HepG2 (cell line): ENCODE results near the gene HS3ST3B1. TPM values are rescaled to one million over a fixed set of nuclear protein-coding genes. Genes with fewer than 3 reads are reported as not detected.

Source experiments
- GATAD1 ChIP-seq: IDR thresholded peaks from 2 replicates; pipeline ENCODE4 v1.6.1; 2016; ENCODE audit warnings: missing genetic modification reagents, missing compliant biosample characterization
- KAT7 ChIP-seq: IDR thresholded peaks from 2 replicates; pipeline ENCODE4 v1.6.1; 2018; ENCODE audit warnings: borderline replicate concordance, missing compliant biosample characterization
- MLLT10 ChIP-seq: sonication (generic); formaldehyde crosslinking; IDR thresholded peaks from 2 replicates; pipeline ENCODE4 v1.4.0; 2020; ENCODE audit warnings: missing genetic modification reagents
- NR2C2 ChIP-seq: sonication (generic); formaldehyde crosslinking; IDR thresholded peaks from 2 replicates; pipeline ENCODE4 v1.4.0; 2020; ENCODE audit warnings: missing genetic modification reagents, mild to moderate bottlenecking, moderate library complexity, borderline replicate concordance
- PAX8 ChIP-seq: sonication (generic); formaldehyde crosslinking; IDR thresholded peaks from 2 replicates; pipeline ENCODE4 v1.8.0; 2022; ENCODE audit warnings: mild to moderate bottlenecking, missing genetic modification reagents, borderline replicate concordance
- PRDM10 ChIP-seq: sonication (generic); formaldehyde crosslinking; IDR thresholded peaks from 2 replicates; pipeline ENCODE4 v1.4.0; 2020; ENCODE audit warnings: low read depth, missing genetic modification reagents
- PTBP1 ChIP-seq: fragments of 200-400 bp; formaldehyde crosslinking; IDR thresholded peaks from 2 replicates; pipeline ENCODE4 v1.6.1; 2018; ENCODE audit warnings: low read length, low read depth; ENCODE audit not compliant: poor library complexity, severe bottlenecking
- RBFOX2 ChIP-seq: fragments of 200-400 bp; formaldehyde crosslinking; IDR thresholded peaks from 2 replicates; pipeline ENCODE4 v1.6.1; 2017; ENCODE audit warnings: low read depth, mild to moderate bottlenecking, low read length
- SP4 ChIP-seq: sonication (generic); formaldehyde crosslinking; IDR thresholded peaks from 2 replicates; pipeline ENCODE4 v1.8.1; 2023; ENCODE audit warnings: mild to moderate bottlenecking, missing genetic modification reagents
- TSC22D2 ChIP-seq: sonication (generic); formaldehyde crosslinking; IDR thresholded peaks from 2 replicates; pipeline ENCODE4 v1.5.1; 2020; ENCODE audit warnings: missing genetic modification reagents, mild to moderate bottlenecking, borderline replicate concordance
- ZNF33B ChIP-seq: sonication (generic); formaldehyde crosslinking; IDR thresholded peaks from 2 replicates; pipeline ENCODE4 v1.5.1; 2020; ENCODE audit warnings: mild to moderate bottlenecking, missing genetic modification reagents
- ZNF484 ChIP-seq: sonication (generic); formaldehyde crosslinking; IDR thresholded peaks from 2 replicates; pipeline ENCODE4 v1.5.1; 2020; ENCODE audit warnings: mild to moderate bottlenecking, low read depth, missing genetic modification reagents, borderline replicate concordance
- ZNF512B ChIP-seq: sonication (generic); formaldehyde crosslinking; IDR thresholded peaks from 2 replicates; pipeline ENCODE4 v1.5.1; 2020; ENCODE audit warnings: missing genetic modification reagents, mild to moderate bottlenecking, borderline replicate concordance
- ZNF549 ChIP-seq: sonication (generic); formaldehyde crosslinking; IDR thresholded peaks from 2 replicates; pipeline ENCODE4 v1.5.0; 2020; ENCODE audit warnings: missing genetic modification reagents
- ZNF558 ChIP-seq: sonication (generic); formaldehyde crosslinking; IDR thresholded peaks from 2 replicates; pipeline ENCODE4 v1.9.0; 2022; ENCODE audit warnings: mild to moderate bottlenecking, missing genetic modification reagents, borderline replicate concordance
- ZNF564 ChIP-seq: sonication (generic); formaldehyde crosslinking; IDR thresholded peaks from 2 replicates; pipeline ENCODE4 v1.8.1; 2023; ENCODE audit warnings: mild to moderate bottlenecking, missing genetic modification reagents
- ZNF687 ChIP-seq: sonication (generic); formaldehyde crosslinking; IDR thresholded peaks from 2 replicates; pipeline ENCODE4 v1.5.1; 2020; ENCODE audit warnings: mild to moderate bottlenecking, missing genetic modification reagents, moderate library complexity
- polyA plus RNA-seq, 8 experiments: library from polyadenylated mRNA; depleted of rRNA in 3 of 8; stranded (reverse) in 7 of 8; unstranded in 1 of 8; fragments of >200 nt; fragmentation: Illumina TruSeq in 4 of 8; extraction: Trizol in 4 of 8; gene quantifications; 2 replicates each; pipeline versions ENCODE4 v1.2.1 to v1.2.3, GENCODE V29; 2011 to 2016; ENCODE audit warnings: low read depth in 4 of 8, missing spikeins in 1 of 8, mixed read lengths in 1 of 8; ENCODE audit not compliant: insufficient read depth in 1 of 8
- total RNA-seq, 5 experiments: library from RNA; depleted of rRNA; stranded (reverse); fragments of >200 nt; fragmentation: Illumina TruSeq; extraction: Trizol; gene quantifications; 2 replicates each; pipeline ENCODE4 v1.2.3, GENCODE V29; 2016; ENCODE audit warnings: low read depth in 1 of 5

The HS3ST3B1 gene
- total and polyA plus RNA-seq, 2 of the 13 experiments (the other 11 are each of a cell fraction or from before 2014, with no cell fraction given) = 15.7 to 39.5 TPM

- TF ChIP-seq GATAD1 (CRISPR knock-in tag) (0 out of 2 replicates have a peak, but pooled peaks have one; percentile 10), PRDM10 (CRISPR knock-in tag) (peak; percentile 69; the same call in 1 of the 2 replicates), KAT7 (CRISPR knock-in tag) (peak; percentile 31; the same call in 1 of the 2 replicates), ZNF687 (peak; percentile 16; the same call in 1 of the 2 replicates), MLLT10 (CRISPR knock-in tag) (peak; percentile 78), PAX8 (CRISPR knock-in tag) (0 out of 2 replicates have a peak, but pooled peaks have one; percentile 59), ZNF549 (CRISPR knock-in tag) (no peak), ZNF512B (peak; percentile 57; the same call in 1 of the 2 replicates), ZNF484 (no peak), ZNF33B (CRISPR knock-in tag) (no peak), SP4 (CRISPR knock-in tag) (0 out of 2 replicates have a peak, but pooled peaks have one; percentile 36), RBFOX2 (peak; percentile 57), PTBP1 (no peak), ZNF564 (CRISPR knock-in tag) (no peak), NR2C2 (CRISPR knock-in tag) (no peak), TSC22D2 (CRISPR knock-in tag) (no peak), ZNF558 (CRISPR knock-in tag) (0 out of 2 replicates have a peak, but pooled peaks have one; percentile 36)
These were observed 4.1 kb downstream of the HS3ST3B1 start (continued) for GRCh38 chr17:14304773-14305517.
